Loucy (cell line): Measurements from ENCODE around the gene CD80.

ENCODE experiments used
- H2AFZ ChIP-seq: fragments of 200-600 bp; sonication (generic); 2 replicates; pipeline ENCODE4 v1.6.0; 2016; ENCODE audit warnings: antibody characterized with exemption, mild to moderate bottlenecking, low read length, moderate library complexity
- H3F3A ChIP-seq: fragments of 200-600 bp; 2 replicates; pipeline ENCODE4 v1.6.0; 2016; ENCODE audit warnings: antibody characterized with exemption, low read depth, mild to moderate bottlenecking
- H3K27me3 ChIP-seq: fragments of 200-600 bp; sonication (generic); 2 replicates; pipeline ENCODE4 v1.6.1; 2014; ENCODE audit warnings: low read length, mild to moderate bottlenecking; ENCODE audit not compliant: insufficient read depth, poor library complexity, severe bottlenecking
- H3K36me3 ChIP-seq: fragments of 200-600 bp; sonication (generic); 2 replicates; pipeline ENCODE4 v1.6.1; 2016; ENCODE audit warnings: low read length; ENCODE audit not compliant: insufficient read depth
- H3K4me1 ChIP-seq: fragments of 200-600 bp; sonication (generic); 2 replicates; pipeline ENCODE4 v1.5.1; 2014; ENCODE audit warnings: low read length, mild to moderate bottlenecking; ENCODE audit not compliant: insufficient read depth, poor library complexity, severe bottlenecking
- H3K4me2 ChIP-seq: fragments of 200-600 bp; sonication (generic); 2 replicates; pipeline ENCODE4 v1.6.0; 2014; ENCODE audit warnings: antibody characterized with exemption, low read length, low read depth, mild to moderate bottlenecking; ENCODE audit not compliant: poor library complexity, severe bottlenecking
- H3K4me3 ChIP-seq: fragments of 200-600 bp; sonication (generic); 2 replicates; pipeline ENCODE4 v1.5.1; 2014; ENCODE audit warnings: low read length, mild to moderate bottlenecking, mixed read lengths; ENCODE audit not compliant: poor library complexity, severe bottlenecking
- H3K79me2 ChIP-seq: fragments of 200-600 bp; sonication (generic); 2 replicates; pipeline ENCODE4 v1.6.1; 2014; ENCODE audit warnings: low read length; ENCODE audit not compliant: insufficient read depth
- H3K9ac ChIP-seq: fragments of 200-600 bp; sonication (generic); 2 replicates; pipeline ENCODE4 v1.6.0; 2014; ENCODE audit warnings: mild to moderate bottlenecking, low read depth, low read length, moderate library complexity; ENCODE audit not compliant: poor library complexity, severe bottlenecking
- H3K9me2 ChIP-seq: fragments of 200-600 bp; sonication (generic); replicated peaks from 2 replicates; pipeline ENCODE4 v1.6.1; 2016; ENCODE audit warnings: low read depth, low read length, mixed read lengths
- H3K9me3 ChIP-seq: fragments of 200-600 bp; sonication (generic); 2 replicates; pipeline ENCODE4 v1.6.1; 2014; ENCODE audit warnings: mild to moderate bottlenecking, antibody characterized with exemption, low read length, low read depth; ENCODE audit not compliant: insufficient read depth
- H4K20me1 ChIP-seq: fragments of 200-600 bp; sonication (generic); 2 replicates; pipeline ENCODE4 v1.6.0; 2014; ENCODE audit warnings: antibody characterized with exemption, low read length, mild to moderate bottlenecking; ENCODE audit not compliant: insufficient read depth, poor library complexity, severe bottlenecking
- CTCF ChIP-seq: fragments of 200-600 bp; sonication (generic); conservative IDR thresholded peaks from 2 replicates; pipeline ENCODE4 v1.5.1; 2014; ENCODE audit warnings: mild to moderate bottlenecking, antibody characterized with exemption, low read length
- EZH2phosphoT487 ChIP-seq: fragments of 200-600 bp; IDR thresholded peaks from 2 replicates; pipeline ENCODE4 v1.6.1; 2018; ENCODE audit warnings: antibody characterized with exemption, mild to moderate bottlenecking, moderate library complexity, borderline replicate concordance

The CD80 gene

GRCh38 chr3:119550192-119550910, 9.1 kb downstream of the CD80 start:
- Histone ChIP-seq H3K9ac (no peak overlapping the region), H3K9me2 (no peaks in the 10 kb centered on the region), H4K20me1 (no peaks in the 10 kb centered on the region), H3K36me3 (no peaks in the 10 kb centered on the region), H2AFZ (no peak overlapping the region), H3F3A (no peaks in the 10 kb centered on the region), H3K4me2 (no peak overlapping the region), H3K4me1 (no peaks in the 10 kb centered on the region), H3K9me3 (no peaks in the 10 kb centered on the region), H3K27me3 (no peaks in the 10 kb centered on the region), H3K79me2 (no peaks in the 10 kb centered on the region), H3K4me3 (no peak overlapping the region)
- TF ChIP-seq EZH2phosphoT487: no peak
- TF ChIP-seq CTCF: no peak

- no peaks in the 10 kb centered on the region for H3K4me1 ChIP-seq
- no peak overlapping the region for H2AFZ ChIP-seq
- no peaks in the 10 kb centered on the region for H3K79me2 ChIP-seq
- TF ChIP-seq EZH2phosphoT487 (no peak), CTCF (no peak)
- H3K36me3 ChIP-seq: no peaks in the 10 kb centered on the region
- no peaks in the 10 kb centered on the region for H3K9me2 ChIP-seq
- H3K9ac ChIP-seq: no peak overlapping the region
- no peaks in the 10 kb centered on the region for H3K9me3 ChIP-seq
- H4K20me1 ChIP-seq: no peaks in the 10 kb centered on the region
- H3F3A ChIP-seq: no peaks in the 10 kb centered on the region
- no peak overlapping the region for H3K4me2 ChIP-seq
- H3K4me3 ChIP-seq: no peak overlapping the region
- H3K27me3 ChIP-seq: no peaks in the 10 kb centered on the region
These were observed 11.1 kb downstream of the CD80 start for GRCh38 chr3:119548341-119548740.

- Histone ChIP-seq H3K4me2 (no peak overlapping the region), H3K4me1 (no peaks in the 10 kb centered on the region), H3F3A (no peaks in the 10 kb centered on the region), H3K9me3 (no peaks in the 10 kb centered on the region), H4K20me1 (no peaks in the 10 kb centered on the region), H3K27me3 (no peaks in the 10 kb centered on the region), H3K9me2 (no peaks in the 10 kb centered on the region), H3K9ac (no peak overlapping the region), H2AFZ (no peak overlapping the region), H3K79me2 (no peaks in the 10 kb centered on the region), H3K4me3 (no peak overlapping the region), H3K36me3 (no peaks in the 10 kb centered on the region)
- TF ChIP-seq EZH2phosphoT487: no peak
- no peak for TF ChIP-seq CTCF
These were observed 12.2 kb downstream of the CD80 start for GRCh38 chr3:119547227-119547626.
